Mucosa of gallbladder (tissue), 1 donor: Measurements from ENCODE around the gene SYF2. TPM values are rescaled to one million over a fixed set of nuclear protein-coding genes. Genes with fewer than 3 reads are reported as not detected.

Experiments
- DNase-seq: peaks from one replicate; pipeline ENCODE4 v3.0.0-alpha.2; 2020; ENCODE audit warnings: low spot score
- total RNA-seq: library from RNA; stranded (reverse); gene quantifications from one replicate; pipeline ENCODE4 v1.2.1, GENCODE V29; 2021
- donor health status: DM: no; HTN: no; CAD: no.

SYF2 gene
- total RNA-seq, 1 donor from 2014 or later, result 54.9 TPM

GRCh38 chr1:25184001-25184762 lies 48.1 kb downstream of the SYF2 start:
- DNase-seq, result no peak

GRCh38 chr1:25183126-25183980 lies 48.9 kb downstream of the SYF2 start:
- no peak for DNase-seq

- DNase-seq, result no peak
Measured at GRCh38 chr1:25182629-25183028, 49.7 kb downstream of the SYF2 start.

GRCh38 chr1:25180996-25181395 lies 51.3 kb downstream of the SYF2 start:
- no peak for DNase-seq

GRCh38 chr1:25178917-25179561 lies 53.3 kb downstream of the SYF2 start:
- no peak for DNase-seq

GRCh38 chr1:25174730-25175612 lies 57.3 kb downstream of the SYF2 start:
- no peak for DNase-seq

DNA sequence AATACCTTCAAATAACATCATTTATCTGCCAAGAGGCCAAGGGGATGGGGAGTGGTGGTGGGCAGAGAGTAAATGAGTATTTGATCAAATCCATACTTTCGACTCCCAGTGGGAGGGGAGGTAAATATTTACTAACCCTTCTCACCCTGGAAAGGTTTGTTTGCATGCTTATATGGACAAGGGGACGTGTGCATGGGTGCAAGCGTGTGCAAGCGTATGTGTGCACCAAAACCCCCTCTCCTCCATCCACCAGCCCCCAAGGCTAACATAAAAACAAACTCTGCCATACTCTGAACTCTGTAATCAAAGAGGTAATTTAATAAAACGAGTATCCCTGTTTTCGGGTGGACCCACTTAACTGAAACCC lies 58.0 kb downstream of the SYF2 start:
- DNase-seq, result no peak

GRCh38 chr1:25173809-25174340 lies 58.4 kb downstream of the SYF2 start:
- no peak for DNase-seq

Other genes with a start within 250 kb of the SYF2 start
- 192 TPM for gene RSRP1, start 15.0 kb upstream of the SYF2 start, total RNA-seq
- not detected for gene RHD, start 40.0 kb upstream of the SYF2 start, total RNA-seq
- 124 TPM for gene TMEM50A, start 105.8 kb upstream of the SYF2 start, total RNA-seq
- gene RHCE, start 188.3 kb upstream of the SYF2 start, total RNA-seq, result 0.35 TPM
- 29.9 TPM for gene MACO1, start 198.4 kb upstream of the SYF2 start, total RNA-seq